HG03196 (cell line): ENCODE measurements around the gene UBAC2.
"Not testable (repeated sequence)": the region's sequence is repeated elsewhere in the genome, so short reads cannot be mapped to it uniquely, and the experiment has no call there.

Experiments used
- ATAC-seq: cut with Tn5 transposase; IDR thresholded peaks from one replicate; pipeline ENCODE4 v1.9.1; 2021; ENCODE audit not compliant: unreplicated experiment

UBAC2 gene

GRCh38 chr13:99182439-99182838, 18.2 kb upstream of the UBAC2 start:
- no peak for ATAC-seq

DNA sequence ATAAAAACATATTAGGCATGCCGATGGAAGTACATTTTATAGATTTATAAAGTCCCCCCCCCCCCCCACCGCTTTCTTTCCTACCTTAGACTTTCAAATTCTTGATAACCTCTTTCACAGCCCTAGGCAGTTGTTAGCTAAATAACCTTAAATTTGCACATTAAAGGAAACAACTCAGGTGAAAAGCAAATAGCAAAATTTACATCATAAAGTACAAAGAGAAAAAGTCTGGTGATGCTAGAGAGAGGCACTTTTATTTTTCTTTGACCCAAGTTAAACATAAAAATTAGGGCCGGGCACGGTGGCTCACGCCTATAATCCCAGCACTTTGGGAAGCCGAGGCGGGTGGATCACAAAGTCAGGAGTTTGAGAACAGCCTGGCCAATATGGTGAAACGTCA, 15.0 kb upstream of the UBAC2 start:
- ATAC-seq = no peak

DNA sequence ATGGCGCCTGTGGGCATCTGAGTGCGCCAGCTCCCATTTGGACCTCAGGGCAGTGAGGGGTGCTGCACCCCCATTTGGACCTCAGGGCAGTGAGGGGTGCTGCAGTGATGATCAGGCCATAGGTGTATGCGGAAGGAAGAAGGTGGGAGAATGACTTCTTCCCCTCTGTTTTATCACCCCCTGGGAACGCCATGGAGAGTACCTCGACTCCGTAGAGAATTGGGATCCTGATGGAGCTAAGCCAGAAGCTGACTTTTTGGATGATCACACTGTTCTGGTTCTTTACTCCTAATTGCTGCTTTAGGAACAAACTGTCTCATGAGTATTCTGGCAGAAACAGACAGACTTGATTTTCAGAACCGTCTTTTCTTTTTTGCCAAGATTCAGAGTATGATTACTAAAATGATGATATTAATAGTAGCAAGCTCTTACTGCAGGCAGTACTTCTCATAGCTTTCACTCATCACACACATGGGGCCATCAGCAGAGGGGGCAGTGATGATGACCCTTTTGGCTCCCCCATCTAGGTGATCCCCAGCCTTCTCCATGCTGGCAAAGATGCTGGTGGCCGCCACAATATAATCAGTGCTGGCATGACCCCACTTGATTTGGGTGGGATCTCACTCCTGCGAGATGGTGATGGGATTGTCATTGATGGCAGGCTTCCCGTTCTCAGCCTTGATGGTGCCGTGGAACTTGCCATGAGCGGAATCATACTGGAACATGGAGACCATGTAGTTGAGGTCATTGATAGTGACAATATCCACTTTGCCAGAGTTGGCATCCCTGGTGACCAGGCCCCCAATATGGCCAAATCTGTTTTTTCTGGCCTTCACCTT, 10.3 kb upstream of the UBAC2 start:
- no peak for ATAC-seq

GRCh38 chr13:99191336-99191899, 9.2 kb upstream of the UBAC2 start:
- no peak for ATAC-seq

DNA sequence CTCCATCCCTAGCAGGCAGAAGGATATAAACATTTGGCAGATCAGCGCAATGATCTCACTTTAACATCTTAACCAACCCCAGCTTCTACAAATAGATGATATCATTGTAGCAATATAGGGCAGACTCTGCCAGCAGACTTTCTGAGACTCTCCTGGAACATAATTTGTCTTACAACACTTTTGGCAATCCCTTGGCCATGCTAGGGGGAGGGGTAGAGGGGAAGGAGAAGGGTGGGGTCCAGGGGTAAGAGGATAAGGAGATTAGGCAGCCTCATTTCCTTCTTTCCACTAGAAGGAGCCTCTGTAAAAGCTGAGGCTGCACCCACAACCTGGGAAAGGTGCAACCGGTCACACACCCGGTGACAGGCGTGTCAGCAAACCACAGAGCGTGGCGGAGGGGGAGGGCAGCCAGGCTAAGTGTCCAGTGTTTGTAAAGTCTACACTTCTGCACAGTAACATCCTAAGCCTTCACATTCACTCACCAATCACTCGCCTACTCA, 8.7 kb upstream of the UBAC2 start:
- no peak for ATAC-seq

DNA sequence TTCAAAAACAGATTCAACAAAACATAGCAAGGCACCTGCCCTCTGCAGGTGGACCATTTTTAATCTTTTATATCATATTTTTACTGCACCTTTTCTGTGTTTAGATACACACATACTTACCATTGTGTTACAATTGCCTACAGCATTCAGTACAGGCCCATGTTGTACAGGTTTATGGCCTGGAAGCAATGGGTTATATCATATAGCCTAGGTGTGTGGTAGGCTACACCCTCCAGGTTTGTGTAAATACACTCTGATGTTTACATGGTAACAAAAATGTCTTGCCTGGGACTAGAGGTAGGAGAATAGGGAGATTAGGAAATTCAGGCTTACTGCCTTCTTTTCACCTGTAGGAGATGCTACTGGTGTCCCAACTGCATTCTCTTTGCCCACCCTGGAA, 8.2 kb upstream of the UBAC2 start:
- no peak for ATAC-seq

- no peak for ATAC-seq
Observed at GRCh38 chr13:99193152-99193551, 7.5 kb upstream of the UBAC2 start.

DNA sequence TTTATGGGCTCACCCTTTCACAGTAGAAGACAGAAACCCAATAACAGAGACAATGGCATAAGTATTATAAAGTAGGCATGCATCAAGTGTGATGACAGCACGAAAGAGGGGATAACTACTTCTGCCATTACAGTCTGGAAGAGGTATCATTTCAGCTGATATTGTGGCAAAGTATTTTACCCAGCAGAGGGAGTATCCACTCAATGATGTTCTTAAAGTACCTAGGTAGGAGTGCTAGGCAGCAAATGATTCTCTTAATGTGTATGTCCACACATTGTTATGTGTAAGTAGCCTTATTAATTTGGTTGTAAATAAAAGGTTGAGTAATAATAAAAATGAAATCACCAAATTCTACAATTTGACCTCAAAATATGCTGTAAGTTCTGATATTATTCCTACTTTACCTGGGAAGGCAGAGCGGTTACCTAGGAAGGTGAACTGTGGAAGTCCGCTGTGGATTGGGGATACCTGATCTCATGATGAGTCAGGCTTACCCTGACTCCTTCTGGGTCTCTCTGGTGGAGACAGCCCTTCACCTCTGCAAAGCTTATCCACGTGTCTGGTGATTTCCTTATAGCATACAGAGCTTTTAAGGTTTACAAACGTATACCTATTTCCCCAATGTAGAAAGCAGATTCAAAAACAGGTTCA, 4.1 kb upstream of the UBAC2 start:
- no peak for ATAC-seq

- ATAC-seq = no peak
Observed at GRCh38 chr13:99197117-99197651, 3.5 kb upstream of the UBAC2 start.

- ATAC-seq = peak; percentile 7
Observed at GRCh38 chr13:99199541-99200431, 868 bp upstream of the UBAC2 start.

- no peak for ATAC-seq
Observed at GRCh38 chr13:99203601-99204579, 3.2 kb downstream of the UBAC2 start.

- no peak for ATAC-seq
Observed at GRCh38 chr13:99205621-99206220, 5.1 kb downstream of the UBAC2 start.

GRCh38 chr13:99206226-99206625, 5.6 kb downstream of the UBAC2 start:
- no peak for ATAC-seq

DNA sequence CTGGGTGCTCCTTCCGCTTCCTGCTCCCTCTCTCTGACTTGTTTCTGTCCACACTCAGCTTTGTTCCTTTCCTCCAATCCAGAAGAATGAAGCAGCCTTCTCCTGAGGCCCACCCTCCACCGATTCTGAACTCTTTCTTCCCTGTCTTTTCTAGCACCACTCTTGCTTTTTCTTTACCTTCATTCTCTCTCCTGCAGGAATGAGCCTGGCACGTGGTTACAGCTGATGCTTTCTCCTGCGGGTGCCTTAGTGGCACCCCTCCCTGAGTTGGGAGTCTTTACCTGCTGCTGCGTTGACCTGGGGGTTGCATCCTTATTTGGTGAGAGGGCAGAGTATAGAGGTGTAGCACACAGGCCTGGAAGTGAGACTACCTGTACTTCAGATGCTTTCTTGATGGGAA, 6.2 kb downstream of the UBAC2 start:
- ATAC-seq = no peak

DNA sequence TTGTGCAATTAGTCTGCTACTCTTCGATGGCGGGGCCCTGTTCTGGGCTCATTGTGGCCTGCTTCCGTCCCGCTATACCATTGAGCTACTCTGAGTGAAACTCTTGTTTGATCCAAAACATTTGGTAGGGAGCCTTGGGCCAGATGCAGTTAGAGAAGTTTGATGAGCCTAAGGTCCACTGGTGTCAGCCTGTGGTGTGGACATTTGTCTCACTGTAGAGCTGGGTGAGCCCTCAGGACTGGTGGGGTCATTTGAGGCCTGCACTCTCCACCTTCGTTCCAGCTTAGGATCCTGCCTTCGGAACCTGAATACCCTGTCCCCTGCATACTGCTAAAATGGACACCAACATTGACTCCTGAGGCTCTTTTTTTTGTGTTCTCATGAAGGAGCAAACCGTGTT, 6.9 kb downstream of the UBAC2 start:
- ATAC-seq = no peak

GRCh38 chr13:99208185-99208584, 7.5 kb downstream of the UBAC2 start:
- no peak for ATAC-seq

- ATAC-seq = no peak
Observed at GRCh38 chr13:99208845-99209527, 8.3 kb downstream of the UBAC2 start.

GRCh38 chr13:99210627-99211026, 10.0 kb downstream of the UBAC2 start:
- not testable (repeated sequence) for ATAC-seq
